ENCODE measurements around the gene VPS37C. TPM values are rescaled to one million over a fixed set of nuclear protein-coding genes. Genes with fewer than 3 reads are reported as not detected.

Gene VPS37C
- total RNA-seq, 1 donor from 2014 or later = 29.1 TPM

- Mint-ChIP-seq H3K4me1 (peaks cover 16% of the 10 kb centered on the region), H3K27ac (no peak overlapping the region), H3K36me3 (no peaks in the 10 kb centered on the region), H3K27me3 (ENCODE audit: low read depth) (no peaks in the 10 kb centered on the region), H3K4me3 (no peak overlapping the region), H3K9me3 (no peaks in the 10 kb centered on the region)
- TF ChIP-seq CTCF (IDR thresholded peaks at IDR 0.05; ENCODE audit: unreplicated experiment) = no peak
- no peak for DNase-seq (ENCODE audit: low spot score in 2 of 2, unreplicated experiment in 2 of 2)
Observed at GRCh38 chr11:61128947-61129638, 32.1 kb downstream of the VPS37C start.

- Mint-ChIP-seq H3K36me3 (no peaks in the 10 kb centered on the region), H3K4me1 (peaks cover 16% of the 10 kb centered on the region), H3K27ac (no peak overlapping the region), H3K4me3 (no peak overlapping the region), H3K9me3 (no peaks in the 10 kb centered on the region), H3K27me3 (ENCODE audit: low read depth) (no peaks in the 10 kb centered on the region)
- TF ChIP-seq CTCF (IDR thresholded peaks at IDR 0.05; ENCODE audit: unreplicated experiment) = no peak
- DNase-seq (ENCODE audit: low spot score in 2 of 2, unreplicated experiment in 2 of 2) = no peak
Observed at GRCh38 chr11:61127991-61128390, 33.2 kb downstream of the VPS37C start.

- DNase-seq (ENCODE audit: low spot score in 2 of 2, unreplicated experiment in 2 of 2) = no peak
- Mint-ChIP-seq H3K27ac (no peak overlapping the region), H3K27me3 (ENCODE audit: low read depth) (no peaks in the 10 kb centered on the region), H3K4me1 (peaks cover 17% of the 10 kb centered on the region), H3K36me3 (no peaks in the 10 kb centered on the region), H3K9me3 (no peaks in the 10 kb centered on the region), H3K4me3 (no peak overlapping the region)
- no peak for TF ChIP-seq CTCF (IDR thresholded peaks at IDR 0.05; ENCODE audit: unreplicated experiment)
Observed at GRCh38 chr11:61126256-61126655, 35.0 kb downstream of the VPS37C start.

- Mint-ChIP-seq H3K4me3 (no peak overlapping the region), H3K27me3 (ENCODE audit: low read depth) (no peaks in the 10 kb centered on the region), H3K36me3 (no peaks in the 10 kb centered on the region), H3K27ac (no peak overlapping the region), H3K9me3 (no peaks in the 10 kb centered on the region), H3K4me1 (peaks cover 26% of the 10 kb centered on the region)
- no peak for DNase-seq (ENCODE audit: low spot score in 2 of 2, unreplicated experiment in 2 of 2)
- no peak for TF ChIP-seq CTCF (IDR thresholded peaks at IDR 0.05; ENCODE audit: unreplicated experiment)
Observed at GRCh38 chr11:61125310-61125684, 35.9 kb downstream of the VPS37C start.

GRCh38 chr11:61124574-61125309 lies 36.5 kb downstream of the VPS37C start:
- Mint-ChIP-seq H3K9me3 (no peaks in the 10 kb centered on the region), H3K4me1 (peaks cover 28% of the 10 kb centered on the region), H3K36me3 (no peaks in the 10 kb centered on the region), H3K27ac (no peak overlapping the region), H3K4me3 (no peak overlapping the region), H3K27me3 (ENCODE audit: low read depth) (no peaks in the 10 kb centered on the region)
- DNase-seq (ENCODE audit: low spot score in 2 of 2, unreplicated experiment in 2 of 2) = no peak
- no peak for TF ChIP-seq CTCF (IDR thresholded peaks at IDR 0.05; ENCODE audit: unreplicated experiment)

Data from mesothelial cell of epicardium (in vitro differentiated cells).